ENCODE results near the gene NANOS1.
A peak's percentile ranks its signal among the peaks of the same experiment; 100 is the strongest.

NANOS1 gene

DNA sequence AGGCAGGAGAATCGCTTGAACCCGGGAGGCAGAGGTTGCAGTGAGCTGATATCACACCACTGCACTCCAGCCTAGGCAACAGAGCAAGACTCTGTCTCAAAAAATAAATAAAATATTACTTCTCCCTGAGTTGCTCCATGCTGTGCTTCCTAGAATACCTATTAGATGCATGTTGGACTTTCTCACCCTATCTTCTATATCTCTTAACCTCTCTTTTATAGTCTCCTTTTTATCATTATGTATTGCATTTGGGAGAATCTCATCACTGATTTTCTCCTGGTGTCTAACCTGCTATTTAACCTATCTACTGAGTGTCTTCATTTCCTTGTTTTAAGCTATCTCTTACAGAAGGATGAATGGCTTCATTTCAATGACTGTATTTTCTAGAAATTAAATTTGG lies 32.1 kb upstream of the NANOS1 start:
- H3K27ac ChIP-seq, result no peak overlapping the region
- TF ChIP-seq, protein P1, sequence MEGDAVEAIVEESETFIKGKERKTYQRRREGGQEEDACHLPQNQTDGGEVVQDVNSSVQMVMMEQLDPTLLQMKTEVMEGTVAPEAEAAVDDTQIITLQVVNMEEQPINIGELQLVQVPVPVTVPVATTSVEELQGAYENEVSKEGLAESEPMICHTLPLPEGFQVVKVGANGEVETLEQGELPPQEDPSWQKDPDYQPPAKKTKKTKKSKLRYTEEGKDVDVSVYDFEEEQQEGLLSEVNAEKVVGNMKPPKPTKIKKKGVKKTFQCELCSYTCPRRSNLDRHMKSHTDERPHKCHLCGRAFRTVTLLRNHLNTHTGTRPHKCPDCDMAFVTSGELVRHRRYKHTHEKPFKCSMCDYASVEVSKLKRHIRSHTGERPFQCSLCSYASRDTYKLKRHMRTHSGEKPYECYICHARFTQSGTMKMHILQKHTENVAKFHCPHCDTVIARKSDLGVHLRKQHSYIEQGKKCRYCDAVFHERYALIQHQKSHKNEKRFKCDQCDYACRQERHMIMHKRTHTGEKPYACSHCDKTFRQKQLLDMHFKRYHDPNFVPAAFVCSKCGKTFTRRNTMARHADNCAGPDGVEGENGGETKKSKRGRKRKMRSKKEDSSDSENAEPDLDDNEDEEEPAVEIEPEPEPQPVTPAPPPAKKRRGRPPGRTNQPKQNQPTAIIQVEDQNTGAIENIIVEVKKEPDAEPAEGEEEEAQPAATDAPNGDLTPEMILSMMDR (conservative IDR thresholded peaks at IDR 0.05), result no peak
- no peak for TF ChIP-seq ZFX (IDR thresholded peaks at IDR 0.05)

DNA sequence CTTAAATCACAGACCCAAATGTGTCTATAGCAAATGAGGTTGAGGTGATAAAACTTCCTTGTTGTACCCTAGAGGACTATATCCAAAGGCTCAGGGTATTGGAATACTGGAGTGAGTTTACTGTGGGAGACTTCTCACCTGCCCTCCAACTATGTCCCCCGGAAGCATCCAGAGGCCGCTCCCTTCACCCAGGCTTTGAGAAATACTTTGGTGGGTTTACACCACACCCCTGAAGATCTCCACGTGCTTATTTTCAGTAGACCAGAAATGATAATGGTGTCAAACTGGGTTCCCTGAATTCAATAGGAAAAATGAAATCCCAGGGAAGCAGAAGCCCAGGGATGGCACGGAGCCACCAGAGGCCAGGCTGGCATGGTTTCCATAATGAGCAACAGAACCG lies 31.3 kb upstream of the NANOS1 start:
- H3K27ac ChIP-seq, result no peak overlapping the region
- TF ChIP-seq, protein P1 (conservative IDR thresholded peaks at IDR 0.05), result no peak
- no peak for TF ChIP-seq ZFX (IDR thresholded peaks at IDR 0.05)

DNA sequence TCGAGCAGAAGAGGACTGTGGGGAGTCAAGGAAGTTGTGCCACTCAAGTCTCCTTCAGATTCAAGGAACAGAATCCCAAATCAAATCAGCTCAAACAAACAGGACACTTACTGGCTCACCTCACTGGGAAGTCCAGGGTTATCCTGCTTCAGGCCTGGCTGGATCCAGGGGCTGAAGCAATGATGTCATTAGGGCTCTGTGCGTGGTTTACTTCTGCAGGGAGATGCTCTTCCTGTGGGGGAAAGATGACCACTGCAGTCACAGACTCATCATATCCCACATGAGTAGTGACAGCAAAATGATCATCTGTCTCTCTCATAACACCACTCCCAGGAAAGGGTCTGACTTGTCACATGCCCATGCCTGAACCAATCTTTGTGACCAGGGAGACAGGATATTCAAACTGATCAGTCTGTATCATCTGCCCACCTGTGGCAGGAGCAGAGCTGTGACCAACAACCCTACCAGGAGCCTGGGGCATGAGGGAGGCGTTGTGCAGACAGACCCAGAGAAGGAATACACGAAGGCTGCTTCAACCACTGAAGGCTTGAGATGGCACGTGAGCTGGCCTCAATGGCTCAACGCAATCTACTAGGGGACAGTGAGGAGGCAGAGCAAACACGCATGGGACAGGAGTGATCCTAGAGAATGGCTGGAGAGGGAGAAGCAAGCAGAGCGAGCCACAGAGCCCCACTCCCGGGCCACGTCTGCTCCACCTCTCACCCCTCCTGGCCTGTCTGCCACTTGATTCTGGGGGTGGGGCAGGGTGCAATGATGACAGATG lies 27.6 kb upstream of the NANOS1 start:
- TF ChIP-seq ZFX (IDR thresholded peaks at IDR 0.05), result no peak
- TF ChIP-seq, protein P1 (conservative IDR thresholded peaks at IDR 0.05), result no peak
- no peak overlapping the region for H3K27ac ChIP-seq

DNA sequence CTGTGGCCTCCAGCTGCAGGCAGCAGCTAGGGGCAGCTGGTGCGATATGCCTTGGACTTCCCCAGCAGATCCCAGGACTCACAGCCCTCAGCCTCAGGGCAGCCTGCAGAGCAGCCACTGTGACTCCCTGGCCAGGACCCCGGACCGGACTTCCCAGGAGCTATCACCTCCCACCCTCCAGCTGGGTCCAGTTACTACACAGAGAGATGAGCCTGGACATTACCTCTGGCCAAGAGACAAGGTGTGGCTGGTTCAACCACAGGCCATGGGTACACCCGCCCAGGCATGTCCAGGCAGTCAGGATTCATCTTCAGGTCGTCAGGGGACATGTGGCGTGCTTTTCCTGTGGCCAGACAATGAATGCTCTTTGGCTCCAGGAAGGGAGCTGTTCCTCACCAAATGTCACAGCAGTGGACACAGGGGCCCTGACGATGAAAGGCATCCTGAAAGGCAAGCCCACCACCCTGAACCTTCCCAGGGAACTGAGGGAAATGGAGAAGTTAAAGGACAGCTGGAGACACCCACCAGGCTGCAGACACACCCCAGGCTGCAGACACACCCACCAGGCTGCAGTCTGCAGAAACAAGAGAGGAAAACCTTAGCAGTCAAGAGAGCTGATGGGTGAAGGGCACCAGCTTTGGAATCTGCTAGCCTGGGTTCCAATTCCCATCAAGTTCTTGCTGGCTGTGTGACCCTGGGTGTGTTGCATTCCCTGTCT lies 25.8 kb upstream of the NANOS1 start:
- no peak overlapping the region for H3K27ac ChIP-seq
- TF ChIP-seq, protein P1 (conservative IDR thresholded peaks at IDR 0.05), result no peak
- TF ChIP-seq ZFX (IDR thresholded peaks at IDR 0.05), result no peak

DNA sequence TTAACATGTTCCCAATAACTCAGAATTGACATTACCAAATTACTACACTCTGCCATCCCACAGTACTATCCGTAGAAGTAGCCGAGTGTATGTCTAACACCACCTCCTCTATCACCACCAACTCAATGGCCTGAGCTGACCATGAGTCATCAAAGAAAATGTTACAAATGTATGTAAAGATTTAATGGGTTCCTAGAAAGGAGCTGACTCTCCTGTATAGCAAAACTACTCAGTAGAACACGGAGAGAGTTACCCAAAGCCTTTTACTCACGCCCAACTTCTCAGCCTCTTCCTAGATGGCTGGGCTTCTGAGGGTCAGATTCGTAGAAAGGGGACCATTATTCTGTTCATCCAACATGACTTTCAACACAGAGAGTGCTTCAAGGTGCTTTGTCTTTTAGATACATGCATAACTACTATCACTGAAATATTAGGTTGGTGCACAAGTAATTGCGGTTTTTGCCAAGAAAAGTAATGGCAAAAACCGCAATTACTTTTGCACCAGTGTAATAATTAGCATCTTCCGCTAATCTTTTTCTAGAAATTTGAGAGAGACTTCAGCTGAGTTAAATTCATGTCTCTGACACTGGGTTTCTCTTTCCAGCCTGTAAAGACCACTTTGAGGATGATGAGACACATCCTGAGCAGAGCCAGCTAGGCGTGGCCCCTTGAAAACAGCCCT lies 24.0 kb upstream of the NANOS1 start:
- TF ChIP-seq, protein P1 (conservative IDR thresholded peaks at IDR 0.05), result no peak
- no peak for TF ChIP-seq ZFX (IDR thresholded peaks at IDR 0.05)
- peak overlapping the region; percentile 63 for H3K27ac ChIP-seq

DNA sequence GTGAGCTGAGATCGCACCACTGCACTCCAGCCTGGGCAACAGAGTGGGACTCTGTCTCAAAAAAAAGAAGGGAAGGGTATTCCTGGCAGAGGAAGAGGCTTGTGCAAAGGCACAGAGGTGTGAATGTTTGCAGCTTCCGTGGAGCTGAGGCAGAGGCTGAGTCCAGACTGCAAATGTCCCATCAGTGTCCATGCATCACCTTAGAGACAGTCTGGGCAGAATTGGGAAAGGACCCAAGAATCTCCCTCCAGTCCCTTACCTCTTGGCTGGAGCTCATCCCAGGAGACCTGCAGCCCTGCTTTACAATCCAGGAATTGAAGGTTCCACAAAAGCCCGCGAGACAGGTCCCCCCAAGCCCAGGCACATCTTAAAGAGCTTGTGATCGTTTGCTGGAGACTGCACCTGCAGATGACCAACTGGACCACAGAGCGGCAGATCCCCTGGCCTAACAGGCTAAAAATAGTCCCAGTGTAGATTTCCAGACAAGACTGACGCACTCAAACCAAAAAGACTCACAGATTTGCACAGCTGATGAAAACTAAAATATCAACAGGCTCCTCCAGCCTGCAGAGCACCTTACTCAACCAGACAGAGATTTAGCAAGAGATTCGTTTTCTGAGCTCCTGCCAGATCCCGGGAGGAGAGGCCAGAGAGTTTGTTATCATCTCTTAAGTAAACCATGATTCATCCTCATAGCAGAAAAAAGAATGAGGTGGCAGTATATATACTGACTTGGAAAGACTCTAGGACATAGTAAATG lies 22.9 kb upstream of the NANOS1 start:
- TF ChIP-seq ZFX (IDR thresholded peaks at IDR 0.05), result no peak
- TF ChIP-seq, protein P1 (conservative IDR thresholded peaks at IDR 0.05), result no peak
- peak overlapping the region; percentile 63 for H3K27ac ChIP-seq

All from C4-2B (cell line).